ENCODE data around the gene ARRB1.

Gene ARRB1

GRCh38 chr11:75350743-75351540 is 519 bp downstream of the ARRB1 start:
- peaks cover 56 to 62% of the 10 kb centered on the region in 2 donors for H3K4me1 ChIP-seq (ENCODE audit: control insufficient read depth in 1 of 2, insufficient read depth in 2 of 2, low read length in 2 of 2)
- no peaks in the 10 kb centered on the region for H3K27me3 ChIP-seq (ENCODE audit: control insufficient read depth in 1 of 2, insufficient read depth in 2 of 2, low read length in 2 of 2)
- H3K9ac ChIP-seq (ENCODE audit: low read depth in 1 of 2, low read length in 2 of 2) = peak overlapping the region; percentile 83 to 87
- H3K36me3 ChIP-seq (ENCODE audit: control insufficient read depth in 1 of 2, insufficient read depth in 2 of 2, low read length in 2 of 2) = no peaks in the 10 kb centered on the region
- H3K4me3 ChIP-seq (ENCODE audit: low read depth in 1 of 2, low read length in 2 of 2) = peak overlapping the region; percentile 95 to 98
- H3K27ac ChIP-seq (ENCODE audit: low read depth, low read length) = peak overlapping the region; percentile 84
- H3K9me3 ChIP-seq (ENCODE audit: control insufficient read depth in 1 of 2, low read length in 2 of 2) = no peaks in the 10 kb centered on the region

DNA sequence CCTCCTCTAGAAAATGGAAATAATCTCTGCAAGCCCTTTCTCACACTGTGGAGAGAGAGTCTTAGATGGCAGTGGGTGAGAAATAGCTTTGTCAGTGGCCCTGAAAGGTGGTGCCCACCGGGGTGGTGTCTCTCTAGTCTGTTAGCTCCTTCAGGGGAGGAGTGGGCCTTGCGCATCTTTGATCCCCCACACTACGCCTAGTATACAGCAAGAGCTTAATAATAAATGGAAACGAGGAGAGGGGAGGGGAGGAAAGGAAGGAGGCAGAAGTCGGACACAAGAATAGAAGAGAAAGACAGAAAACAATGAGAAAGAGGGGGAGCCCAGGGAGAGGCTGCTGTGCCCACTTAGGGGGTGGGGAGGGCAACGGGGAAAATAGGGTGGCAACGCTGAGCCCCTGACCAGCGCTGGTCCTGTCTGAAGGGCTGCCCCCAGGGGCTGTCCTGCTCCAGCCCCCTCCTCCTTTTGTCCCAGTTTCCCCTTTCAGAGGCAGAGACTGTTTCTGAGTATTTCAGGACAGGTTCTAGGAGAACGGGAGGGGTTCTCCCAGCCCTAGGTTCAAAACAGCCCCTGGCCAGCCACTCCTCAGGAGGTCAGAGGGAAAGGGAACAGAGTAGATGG is 1.2 kb downstream of the ARRB1 start:
- Histone ChIP-seq H3K9me3 (ENCODE audit: control insufficient read depth in 1 of 2, low read length in 2 of 2) (no peaks in the 10 kb centered on the region), H3K9ac (ENCODE audit: low read depth in 1 of 2, low read length in 2 of 2) (peak overlapping the region; percentile 83 to 87), H3K27ac (ENCODE audit: low read depth, low read length) (peak overlapping the region; percentile 84), H3K27me3 (ENCODE audit: control insufficient read depth in 1 of 2, insufficient read depth in 2 of 2, low read length in 2 of 2) (no peaks in the 10 kb centered on the region), H3K36me3 (ENCODE audit: control insufficient read depth in 1 of 2, insufficient read depth in 2 of 2, low read length in 2 of 2) (no peaks in the 10 kb centered on the region), H3K4me1 (ENCODE audit: control insufficient read depth in 1 of 2, insufficient read depth in 2 of 2, low read length in 2 of 2) (peaks cover 63 to 69% of the 10 kb centered on the region in 2 donors), H3K4me3 (ENCODE audit: low read depth in 1 of 2, low read length in 2 of 2) (peak overlapping the region; percentile 95 to 98)

DNA sequence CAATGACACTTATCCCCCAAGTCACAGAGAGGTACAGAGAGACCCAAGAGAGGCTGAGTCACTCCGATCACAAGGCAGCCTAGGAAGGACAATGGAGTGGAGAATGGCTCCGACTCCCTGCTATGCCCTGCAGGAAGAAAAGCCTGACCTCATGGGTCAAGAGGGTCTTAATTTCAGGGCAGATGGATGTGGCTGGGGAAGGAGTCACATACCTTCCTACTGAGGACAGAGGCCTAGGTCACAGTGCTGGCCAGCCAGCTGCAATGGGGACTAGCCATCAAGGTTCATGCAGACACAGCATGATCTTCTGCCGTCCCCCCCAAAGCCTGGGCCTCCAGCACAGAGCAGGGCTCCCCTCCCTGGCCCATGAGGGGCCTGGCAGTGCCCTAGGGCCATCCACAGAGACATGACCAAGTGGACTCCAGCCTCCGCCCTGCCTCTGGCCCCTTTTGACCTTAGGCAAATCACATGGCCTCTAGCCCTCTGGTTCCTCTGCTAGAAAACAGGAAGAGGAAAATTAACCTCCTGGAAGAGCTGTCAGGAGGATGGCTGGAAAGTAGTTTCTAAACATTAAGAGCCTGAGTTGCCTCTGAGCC is 1.8 kb downstream of the ARRB1 start:
- Histone ChIP-seq H3K4me1 (ENCODE audit: control insufficient read depth in 1 of 2, insufficient read depth in 2 of 2, low read length in 2 of 2) (peaks cover 69 to 75% of the 10 kb centered on the region in 2 donors), H3K9ac (ENCODE audit: low read depth in 1 of 2, low read length in 2 of 2) (peak overlapping the region; percentile 83 to 87), H3K27me3 (ENCODE audit: control insufficient read depth in 1 of 2, insufficient read depth in 2 of 2, low read length in 2 of 2) (no peaks in the 10 kb centered on the region), H3K9me3 (ENCODE audit: control insufficient read depth in 1 of 2, low read length in 2 of 2) (no peaks in the 10 kb centered on the region), H3K27ac (ENCODE audit: low read depth, low read length) (peak overlapping the region; percentile 84), H3K36me3 (ENCODE audit: control insufficient read depth in 1 of 2, insufficient read depth in 2 of 2, low read length in 2 of 2) (no peaks in the 10 kb centered on the region), H3K4me3 (ENCODE audit: low read depth in 1 of 2, low read length in 2 of 2) (peak overlapping the region; percentile 95 to 98)

- peak overlapping the region; percentile 10 to 38 for H3K4me3 ChIP-seq (ENCODE audit: low read depth in 1 of 2, low read length in 2 of 2)
- no peak overlapping the region for H3K27ac ChIP-seq (ENCODE audit: low read depth, low read length)
- H3K9ac ChIP-seq (ENCODE audit: low read depth in 1 of 2, low read length in 2 of 2) = peak overlapping the region in 1 of 2 donors; percentile 34
- no peaks in the 10 kb centered on the region for H3K9me3 ChIP-seq (ENCODE audit: control insufficient read depth in 1 of 2, low read length in 2 of 2)
- no peaks in the 10 kb centered on the region for H3K27me3 ChIP-seq (ENCODE audit: control insufficient read depth in 1 of 2, insufficient read depth in 2 of 2, low read length in 2 of 2)
- H3K4me1 ChIP-seq (ENCODE audit: control insufficient read depth in 1 of 2, insufficient read depth in 2 of 2, low read length in 2 of 2) = peaks cover 83 to 89% of the 10 kb centered on the region in 2 donors
- H3K36me3 ChIP-seq (ENCODE audit: control insufficient read depth in 1 of 2, insufficient read depth in 2 of 2, low read length in 2 of 2) = no peaks in the 10 kb centered on the region
Observed at GRCh38 chr11:75347781-75348566, 3.5 kb downstream of the ARRB1 start.

GRCh38 chr11:75346912-75347647 is 4.4 kb downstream of the ARRB1 start:
- Histone ChIP-seq H3K4me1 (ENCODE audit: control insufficient read depth in 1 of 2, insufficient read depth in 2 of 2, low read length in 2 of 2) (peaks cover 86 to 90% of the 10 kb centered on the region in 2 donors), H3K27me3 (ENCODE audit: control insufficient read depth in 1 of 2, insufficient read depth in 2 of 2, low read length in 2 of 2) (no peaks in the 10 kb centered on the region), H3K36me3 (ENCODE audit: control insufficient read depth in 1 of 2, insufficient read depth in 2 of 2, low read length in 2 of 2) (no peaks in the 10 kb centered on the region), H3K9ac (ENCODE audit: low read depth in 1 of 2, low read length in 2 of 2) (peak overlapping the region; percentile 4 to 34), H3K9me3 (ENCODE audit: control insufficient read depth in 1 of 2, low read length in 2 of 2) (no peaks in the 10 kb centered on the region), H3K4me3 (ENCODE audit: low read depth in 1 of 2, low read length in 2 of 2) (peak overlapping the region in 1 of 2 donors; percentile 23), H3K27ac (ENCODE audit: low read depth, low read length) (no peak overlapping the region)

GRCh38 chr11:75346296-75346695 is 5.2 kb downstream of the ARRB1 start:
- H3K27ac ChIP-seq (ENCODE audit: low read depth, low read length) = no peak overlapping the region
- H3K27me3 ChIP-seq (ENCODE audit: control insufficient read depth in 1 of 2, insufficient read depth in 2 of 2, low read length in 2 of 2) = no peaks in the 10 kb centered on the region
- no peaks in the 10 kb centered on the region for H3K36me3 ChIP-seq (ENCODE audit: control insufficient read depth in 1 of 2, insufficient read depth in 2 of 2, low read length in 2 of 2)
- no peak overlapping the region for H3K9ac ChIP-seq (ENCODE audit: low read depth in 1 of 2, low read length in 2 of 2)
- H3K4me3 ChIP-seq (ENCODE audit: low read depth in 1 of 2, low read length in 2 of 2) = no peak overlapping the region
- H3K4me1 ChIP-seq (ENCODE audit: control insufficient read depth in 1 of 2, insufficient read depth in 2 of 2, low read length in 2 of 2) = peaks cover 94 to 98% of the 10 kb centered on the region in 2 donors
- H3K9me3 ChIP-seq (ENCODE audit: control insufficient read depth in 1 of 2, low read length in 2 of 2) = no peaks in the 10 kb centered on the region

DNA sequence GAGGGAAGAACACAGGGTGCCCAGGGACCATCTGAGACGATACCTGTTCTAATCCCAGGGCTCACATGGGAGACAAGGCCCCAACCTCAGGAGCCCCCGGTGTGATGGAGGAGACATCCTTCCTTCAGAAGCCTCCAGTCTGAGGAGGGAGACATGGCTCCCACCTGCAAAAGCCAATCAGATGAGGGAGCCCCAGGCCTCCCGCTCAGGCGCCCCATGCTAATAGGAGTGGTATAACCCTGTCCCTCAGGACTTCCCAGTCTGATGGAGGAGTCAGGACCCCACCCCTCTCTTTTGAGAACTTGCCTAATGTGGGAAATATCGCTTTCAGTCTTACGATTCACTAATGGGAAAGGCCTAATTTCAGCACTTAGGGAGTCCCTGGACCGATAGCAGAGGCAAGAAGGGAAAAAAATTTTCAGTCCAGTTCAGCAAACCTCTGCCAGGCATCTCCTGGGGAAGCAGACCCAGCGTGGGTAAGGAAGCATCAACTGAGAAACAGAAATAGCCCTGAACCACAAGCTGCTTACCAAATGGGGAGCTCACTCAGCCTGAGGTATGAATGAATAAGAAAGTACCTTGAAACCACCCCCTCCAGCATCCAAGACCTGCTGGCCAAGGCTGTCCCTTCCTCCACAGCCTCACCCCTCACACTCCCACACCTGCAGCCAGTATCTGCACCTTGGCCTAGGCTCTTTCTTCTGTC is 5.9 kb downstream of the ARRB1 start:
- H3K27ac ChIP-seq (ENCODE audit: low read depth, low read length) = no peak overlapping the region
- H3K4me3 ChIP-seq (ENCODE audit: low read depth in 1 of 2, low read length in 2 of 2) = no peak overlapping the region
- peak overlapping the region; percentile 15 to 34 for H3K9ac ChIP-seq (ENCODE audit: low read depth in 1 of 2, low read length in 2 of 2)
- H3K36me3 ChIP-seq (ENCODE audit: control insufficient read depth in 1 of 2, insufficient read depth in 2 of 2, low read length in 2 of 2) = no peaks in the 10 kb centered on the region
- H3K9me3 ChIP-seq (ENCODE audit: control insufficient read depth in 1 of 2, low read length in 2 of 2) = no peaks in the 10 kb centered on the region
- no peaks in the 10 kb centered on the region for H3K27me3 ChIP-seq (ENCODE audit: control insufficient read depth in 1 of 2, insufficient read depth in 2 of 2, low read length in 2 of 2)
- peaks cover 96 to 99% of the 10 kb centered on the region in 2 donors for H3K4me1 ChIP-seq (ENCODE audit: control insufficient read depth in 1 of 2, insufficient read depth in 2 of 2, low read length in 2 of 2)

DNA sequence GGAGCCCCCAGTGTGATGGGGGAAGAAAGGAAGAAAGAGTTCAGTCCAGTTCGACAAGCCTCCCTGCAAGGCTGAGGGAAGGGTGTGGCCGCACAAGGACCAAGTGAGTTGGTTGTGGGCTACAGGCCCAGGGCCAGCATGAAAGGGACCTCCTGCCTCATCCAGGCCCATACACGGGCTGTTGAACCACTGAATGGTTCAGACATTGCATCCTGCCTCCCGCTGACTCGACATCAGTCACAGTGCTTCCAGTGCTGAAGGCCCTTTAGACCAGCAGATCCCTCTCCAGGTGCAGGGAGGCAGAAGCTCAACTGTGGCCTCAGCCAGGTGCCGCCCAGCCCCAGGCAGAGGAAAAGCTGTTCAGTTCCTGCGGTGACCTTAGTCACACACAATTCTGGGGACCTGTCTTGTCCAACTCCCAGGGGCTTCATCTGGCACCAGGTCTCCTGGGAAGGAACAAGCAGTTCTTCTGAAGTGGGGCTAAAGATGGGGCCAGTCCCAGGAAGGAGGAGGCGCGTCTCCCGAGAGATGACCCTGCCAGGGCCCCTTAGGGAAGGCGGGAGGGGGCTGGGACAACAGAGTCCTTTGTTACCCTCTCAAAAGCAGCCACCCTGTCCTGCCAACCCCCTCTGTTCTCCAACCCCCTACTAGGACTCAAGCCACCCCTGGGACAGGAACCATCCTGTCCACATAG is 6.6 kb downstream of the ARRB1 start:
- no peaks in the 10 kb centered on the region for H3K36me3 ChIP-seq (ENCODE audit: control insufficient read depth in 1 of 2, insufficient read depth in 2 of 2, low read length in 2 of 2)
- peak overlapping the region in 1 of 2 donors; percentile 23 for H3K4me3 ChIP-seq (ENCODE audit: low read depth in 1 of 2, low read length in 2 of 2)
- H3K27ac ChIP-seq (ENCODE audit: low read depth, low read length) = no peak overlapping the region
- H3K27me3 ChIP-seq (ENCODE audit: control insufficient read depth in 1 of 2, insufficient read depth in 2 of 2, low read length in 2 of 2) = no peaks in the 10 kb centered on the region
- H3K9me3 ChIP-seq (ENCODE audit: control insufficient read depth in 1 of 2, low read length in 2 of 2) = no peaks in the 10 kb centered on the region
- H3K9ac ChIP-seq (ENCODE audit: low read depth in 1 of 2, low read length in 2 of 2) = peak overlapping the region in 1 of 2 donors; percentile 57
- peaks cover 96 to 100% of the 10 kb centered on the region in 2 donors for H3K4me1 ChIP-seq (ENCODE audit: control insufficient read depth in 1 of 2, insufficient read depth in 2 of 2, low read length in 2 of 2)
